GM10266 (cell line): ENCODE results near the gene HOXC9.

ENCODE experiments used
- DNase-seq: peaks from one replicate; pipeline ENCODE4 v3.0.0; 2012; ENCODE audit errors: extremely low spot score
- CTCF ChIP-seq: IDR thresholded peaks from 2 replicates; pipeline ENCODE4 v1.5.1; 2012; ENCODE audit warnings: mild to moderate bottlenecking, low read depth; ENCODE audit not compliant: control insufficient read depth, insufficient read depth; ENCODE audit errors: missing control alignments

The HOXC9 gene

GRCh38 chr12:54035568-54036264 lies 35.8 kb downstream of the HOXC9 start:
- TF ChIP-seq CTCF: no peak

GRCh38 chr12:54036620-54037359 lies 36.8 kb downstream of the HOXC9 start:
- DNase-seq: no peak
- no peak for TF ChIP-seq CTCF

More at GRCh38 chr12:54035568-54036264, 35.8 kb downstream of the HOXC9 start:
- DNase-seq: no peak

GRCh38 chr12:54037360-54038283 lies 37.7 kb downstream of the HOXC9 start:
- TF ChIP-seq CTCF: no peak
- DNase-seq: no peak

GRCh38 chr12:54038284-54038870 lies 38.4 kb downstream of the HOXC9 start:
- DNase-seq: no peak
- TF ChIP-seq CTCF: no peak

- DNase-seq: no peak
These were observed 39.0 kb downstream of the HOXC9 start for GRCh38 chr12:54038871-54039414.

More at GRCh38 chr12:54038871-54039414, 39.0 kb downstream of the HOXC9 start:
- TF ChIP-seq CTCF: no peak
